GM21360 (cell line): ENCODE data around the gene CSF2.
"Not testable (repeated sequence)": the region's sequence is repeated elsewhere in the genome, so short reads cannot be mapped to it uniquely, and the experiment has no call there.

Experiments
- ATAC-seq: cut with Tn5 transposase; IDR thresholded peaks from one replicate; pipeline ENCODE4 v1.9.1; 2021; ENCODE audit warnings: mild to moderate bottlenecking, moderate library complexity; ENCODE audit not compliant: unreplicated experiment

Gene CSF2

GRCh38 chr5:132105688-132106087 lies 32.1 kb downstream of the CSF2 start:
- no peak for ATAC-seq

- not testable (repeated sequence) for ATAC-seq
Measured at GRCh38 chr5:132108495-132108894, 34.9 kb downstream of the CSF2 start.

GRCh38 chr5:132108957-132109356 lies 35.4 kb downstream of the CSF2 start:
- ATAC-seq = not testable (repeated sequence)

- no peak for ATAC-seq
Measured at GRCh38 chr5:132109494-132110053, 36.0 kb downstream of the CSF2 start.

GRCh38 chr5:132110195-132110594 lies 36.6 kb downstream of the CSF2 start:
- no peak for ATAC-seq

GRCh38 chr5:132110930-132111329 lies 37.3 kb downstream of the CSF2 start:
- ATAC-seq = no peak

GRCh38 chr5:132112111-132112510 lies 38.5 kb downstream of the CSF2 start:
- ATAC-seq = no peak

GRCh38 chr5:132114150-132115121 lies 40.8 kb downstream of the CSF2 start:
- ATAC-seq = no peak

GRCh38 chr5:132115375-132115774 lies 41.8 kb downstream of the CSF2 start:
- no peak for ATAC-seq

- ATAC-seq = no peak
Measured at GRCh38 chr5:132116072-132116471, 42.5 kb downstream of the CSF2 start.

GRCh38 chr5:132116909-132117489 lies 43.4 kb downstream of the CSF2 start:
- not testable (repeated sequence) for ATAC-seq

GRCh38 chr5:132120717-132121116 lies 47.1 kb downstream of the CSF2 start:
- ATAC-seq = not testable (repeated sequence)

GRCh38 chr5:132122971-132123370 lies 49.4 kb downstream of the CSF2 start:
- not testable (repeated sequence) for ATAC-seq

- ATAC-seq = not testable (repeated sequence)
Measured at GRCh38 chr5:132123578-132123977, 50.0 kb downstream of the CSF2 start.
